ENCODE results near the gene CMTM3. TPM values are rescaled to one million over a fixed set of nuclear protein-coding genes. Genes with fewer than 3 reads are reported as not detected.
"Not testable (repeated sequence)": the region's sequence is repeated elsewhere in the genome, so short reads cannot be mapped to it uniquely, and the experiment has no call there.

CMTM3 gene
- total RNA-seq, 6 experiments from 2014 or later: 26.3 to 35.6 (median 28.0) TPM

DNA sequence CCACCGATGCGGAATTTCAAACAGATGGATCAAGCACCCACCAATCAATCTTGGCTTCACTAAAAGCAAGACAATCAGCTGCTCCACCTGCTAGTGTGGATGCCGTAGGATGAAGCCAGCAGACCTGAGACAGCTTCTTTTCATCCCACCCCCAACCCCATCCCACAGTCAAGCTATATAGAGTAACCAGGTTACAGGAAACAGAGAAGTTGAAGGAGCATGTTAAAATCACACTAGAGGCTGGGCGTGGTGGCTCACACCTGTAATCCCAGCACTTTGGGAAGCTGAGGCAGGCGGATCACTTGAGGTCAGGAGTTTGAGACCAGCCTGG lies 54.3 kb downstream of the CMTM3 start:
- no peaks in the 10 kb centered on the region for H3K36me3 Mint-ChIP-seq (ENCODE audit: low read depth)
- H3K27ac Mint-ChIP-seq: no peak overlapping the region; the same call in 1 of the 2 replicates
- no peak for DNase-seq
- H3K4me3 Mint-ChIP-seq: no peak overlapping the region
- H3K9me3 Mint-ChIP-seq: no peaks in the 10 kb centered on the region
- TF ChIP-seq, protein P1, sequence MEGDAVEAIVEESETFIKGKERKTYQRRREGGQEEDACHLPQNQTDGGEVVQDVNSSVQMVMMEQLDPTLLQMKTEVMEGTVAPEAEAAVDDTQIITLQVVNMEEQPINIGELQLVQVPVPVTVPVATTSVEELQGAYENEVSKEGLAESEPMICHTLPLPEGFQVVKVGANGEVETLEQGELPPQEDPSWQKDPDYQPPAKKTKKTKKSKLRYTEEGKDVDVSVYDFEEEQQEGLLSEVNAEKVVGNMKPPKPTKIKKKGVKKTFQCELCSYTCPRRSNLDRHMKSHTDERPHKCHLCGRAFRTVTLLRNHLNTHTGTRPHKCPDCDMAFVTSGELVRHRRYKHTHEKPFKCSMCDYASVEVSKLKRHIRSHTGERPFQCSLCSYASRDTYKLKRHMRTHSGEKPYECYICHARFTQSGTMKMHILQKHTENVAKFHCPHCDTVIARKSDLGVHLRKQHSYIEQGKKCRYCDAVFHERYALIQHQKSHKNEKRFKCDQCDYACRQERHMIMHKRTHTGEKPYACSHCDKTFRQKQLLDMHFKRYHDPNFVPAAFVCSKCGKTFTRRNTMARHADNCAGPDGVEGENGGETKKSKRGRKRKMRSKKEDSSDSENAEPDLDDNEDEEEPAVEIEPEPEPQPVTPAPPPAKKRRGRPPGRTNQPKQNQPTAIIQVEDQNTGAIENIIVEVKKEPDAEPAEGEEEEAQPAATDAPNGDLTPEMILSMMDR (IDR thresholded peaks at IDR 0.05): no peak
- peaks cover 60% of the 10 kb centered on the region for H3K4me1 Mint-ChIP-seq (ENCODE audit: low read depth)
- H3K27me3 Mint-ChIP-seq (ENCODE audit: insufficient read depth): no peaks in the 10 kb centered on the region; the same call in none of the 2 replicates

DNA sequence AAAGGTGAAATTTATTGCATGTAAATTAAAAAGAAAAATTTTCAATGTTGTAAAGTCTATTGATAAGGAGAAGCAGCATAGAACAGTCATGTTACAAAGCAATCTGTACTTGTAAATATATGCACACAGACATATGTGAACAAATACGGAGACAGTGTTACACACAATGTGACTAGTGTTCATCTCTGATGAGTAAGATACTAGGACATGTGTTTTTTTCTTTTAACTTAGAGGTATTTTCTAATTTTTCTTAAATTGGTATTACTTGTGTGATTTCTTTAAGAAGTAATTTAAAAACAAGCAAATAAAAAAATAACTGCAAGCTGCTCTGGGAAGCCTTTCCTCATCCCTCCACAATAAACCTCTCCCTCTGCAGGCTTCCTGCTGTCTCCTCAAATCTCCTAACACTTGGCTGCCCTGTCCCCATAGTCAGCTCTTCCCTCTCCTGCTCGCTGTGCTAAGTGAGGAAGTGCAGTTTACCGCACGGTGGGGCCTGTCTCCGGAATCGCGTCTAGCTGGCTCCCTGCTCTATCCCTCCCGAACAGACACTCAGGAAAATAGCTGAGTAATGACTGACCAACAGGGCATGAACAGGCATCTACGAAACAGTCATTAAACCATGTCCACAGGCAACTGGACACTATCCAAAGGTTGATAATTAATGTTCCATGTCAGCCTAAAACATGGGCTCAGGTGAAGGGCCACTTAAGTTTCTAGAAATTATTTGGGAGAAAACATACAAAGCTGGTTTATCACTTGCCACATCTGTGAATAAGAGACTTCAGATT lies 56.1 kb downstream of the CMTM3 start:
- TF ChIP-seq, protein P1 (IDR thresholded peaks at IDR 0.05): peak; percentile 50
- no peaks in the 10 kb centered on the region; the same call in none of the 2 replicates for H3K27me3 Mint-ChIP-seq (ENCODE audit: insufficient read depth)
- DNase-seq: peak; percentile 91
- H3K36me3 Mint-ChIP-seq (ENCODE audit: low read depth): no peaks in the 10 kb centered on the region
- no peaks in the 10 kb centered on the region for H3K9me3 Mint-ChIP-seq
- peak overlapping the region; percentile 94 for H3K27ac Mint-ChIP-seq
- H3K4me1 Mint-ChIP-seq (ENCODE audit: low read depth): peaks cover 60% of the 10 kb centered on the region
- peak overlapping the region; percentile 71 for H3K4me3 Mint-ChIP-seq

DNA sequence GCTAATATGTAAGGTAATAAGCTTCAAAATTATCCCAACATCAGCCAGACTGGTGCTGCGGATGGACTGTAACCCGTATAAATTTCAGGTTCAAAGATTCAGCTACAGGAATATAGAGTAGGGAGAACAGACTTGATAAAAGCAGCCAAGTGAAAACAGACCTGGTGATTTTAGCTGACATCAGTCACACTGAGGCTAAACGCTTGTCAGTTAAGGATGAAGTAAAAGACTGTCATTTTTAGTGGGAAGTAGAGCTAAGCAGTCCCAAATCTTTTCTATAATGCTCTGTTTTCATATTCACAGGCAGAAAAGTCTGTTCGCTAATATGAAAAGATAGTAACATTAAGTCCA lies 56.7 kb downstream of the CMTM3 start:
- Mint-ChIP-seq H3K4me3 (peak overlapping the region; percentile 71; the same call in 1 of the 2 replicates), H3K27ac (peak overlapping the region; percentile 94), H3K9me3 (no peaks in the 10 kb centered on the region)

DNA sequence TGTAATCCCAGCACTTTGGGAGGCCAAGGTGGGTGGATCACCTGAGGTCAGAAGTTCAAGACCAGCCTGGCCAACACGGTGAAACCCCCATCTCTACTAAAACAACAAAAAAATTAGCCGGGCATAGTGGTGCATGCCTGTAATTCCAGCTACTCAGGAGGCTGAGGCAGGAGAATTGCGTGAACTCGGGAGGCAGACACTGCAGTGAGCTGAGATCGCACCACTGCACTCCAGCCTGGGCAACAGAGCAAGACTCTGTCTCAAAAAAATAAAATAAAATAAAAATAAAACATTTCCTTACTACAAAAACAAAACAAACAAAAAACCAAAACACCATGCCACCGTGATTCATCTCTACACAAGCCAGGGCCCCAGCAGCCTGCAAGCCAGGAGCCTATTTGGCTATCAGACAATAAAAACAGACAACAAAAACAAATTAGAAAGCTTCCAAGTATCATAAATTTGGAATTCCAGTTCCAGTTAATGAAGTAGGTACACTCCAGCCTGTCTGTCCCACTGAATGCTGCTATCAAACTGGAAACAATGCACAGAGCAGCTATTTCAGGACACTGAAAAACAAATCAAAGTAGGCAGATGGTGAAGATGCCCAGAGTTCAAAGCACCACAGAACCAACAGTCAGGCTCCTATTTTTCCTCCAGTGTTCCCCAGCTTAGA lies 57.3 kb downstream of the CMTM3 start:
- not testable (repeated sequence) for H3K9me3 Mint-ChIP-seq; H3K36me3 Mint-ChIP-seq (ENCODE audit: low read depth); H3K27me3 Mint-ChIP-seq (ENCODE audit: insufficient read depth)
- Mint-ChIP-seq H3K27ac (peak overlapping the region; percentile 94), H3K4me1 (ENCODE audit: low read depth) (peaks cover 50% of the 10 kb centered on the region), H3K4me3 (peak overlapping the region; percentile 12)
- DNase-seq: peak; percentile 43

More for the DNA sequence above, 56.7 kb downstream of the CMTM3 start:
- H3K36me3 Mint-ChIP-seq (ENCODE audit: low read depth): no peaks in the 10 kb centered on the region
- peaks cover 57% of the 10 kb centered on the region for H3K4me1 Mint-ChIP-seq (ENCODE audit: low read depth)
- TF ChIP-seq, protein P1 (IDR thresholded peaks at IDR 0.05): no peak
- H3K27me3 Mint-ChIP-seq (ENCODE audit: insufficient read depth): no peaks in the 10 kb centered on the region; the same call in none of the 2 replicates
- no peak for DNase-seq

DNA sequence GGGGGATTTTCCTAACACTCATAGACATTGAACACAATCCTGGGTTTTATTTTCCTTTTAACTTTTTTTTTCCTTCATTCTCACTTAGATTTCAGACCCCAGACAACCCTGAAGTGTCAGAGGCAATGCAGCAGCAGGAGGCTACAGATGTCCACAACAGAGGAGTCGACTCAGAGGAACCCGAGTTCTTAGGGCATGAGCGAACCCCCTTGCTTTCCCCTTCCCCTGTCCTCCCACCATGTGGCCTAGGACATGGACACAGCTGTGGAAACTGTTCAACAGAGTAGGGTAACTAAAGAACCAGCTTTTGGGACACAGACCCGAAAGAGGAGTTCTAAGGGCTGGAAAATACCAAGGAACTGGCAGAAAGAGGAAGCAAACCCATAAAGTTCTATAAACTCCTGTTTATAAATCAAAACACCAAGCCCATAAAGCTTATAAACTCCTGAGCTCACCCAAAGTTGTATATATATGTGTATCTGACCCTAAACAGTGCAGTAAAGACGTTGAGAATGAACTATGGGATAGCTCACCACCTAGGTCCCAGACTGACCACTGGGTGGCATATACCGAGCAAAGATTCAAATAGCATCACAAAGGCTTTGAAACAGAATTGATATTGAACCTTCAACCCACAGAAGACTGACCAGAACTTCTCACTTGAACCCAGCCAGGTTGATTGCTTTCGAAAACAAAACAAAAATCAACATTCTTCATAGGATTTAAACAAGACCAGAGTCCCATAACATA lies 58.1 kb downstream of the CMTM3 start:
- H3K9me3 Mint-ChIP-seq: no peaks in the 10 kb centered on the region
- TF ChIP-seq, protein P1 (IDR thresholded peaks at IDR 0.05): peak; percentile 75
- H3K4me1 Mint-ChIP-seq (ENCODE audit: low read depth): peaks cover 48% of the 10 kb centered on the region
- peak overlapping the region; percentile 94 for H3K27ac Mint-ChIP-seq
- no peaks in the 10 kb centered on the region; the same call in none of the 2 replicates for H3K27me3 Mint-ChIP-seq (ENCODE audit: insufficient read depth)
- no peaks in the 10 kb centered on the region for H3K36me3 Mint-ChIP-seq (ENCODE audit: low read depth)
- DNase-seq: peak; percentile 30
- H3K4me3 Mint-ChIP-seq: peak overlapping the region; percentile 5; the same call in 1 of the 2 replicates

Other genes with a start within 250 kb of the CMTM3 start
- not detected for gene CDH5, start 238.0 kb upstream of the CMTM3 start, total RNA-seq (2021; fragmentation: NEBNext Ultra II Directional; extraction: Animal tissue kit (Norgen Biotek cat#: 25700))
- not detected for gene BEAN1, start 177.4 kb upstream of the CMTM3 start, total RNA-seq (2021; fragmentation: NEBNext Ultra II Directional; extraction: Animal tissue kit (Norgen Biotek cat#: 25700))
- gene TK2, start 54.6 kb upstream of the CMTM3 start, total RNA-seq (2021; fragmentation: NEBNext Ultra II Directional; extraction: Animal tissue kit (Norgen Biotek cat#: 25700)): 10 to 100 TPM; 29.1 to 43.8 (median 32.6) TPM
- gene CKLF, start 52.1 kb upstream of the CMTM3 start, total RNA-seq (2021; fragmentation: NEBNext Ultra II Directional; extraction: Animal tissue kit (Norgen Biotek cat#: 25700)): 10 to 100 TPM; 44.7 to 61.4 (median 56.8) TPM
- 1 to 10 TPM; 4.2 to 5.5 (median 4.9) TPM for gene CMTM1, start 38.3 kb upstream of the CMTM3 start, total RNA-seq (2021; fragmentation: NEBNext Ultra II Directional; extraction: Animal tissue kit (Norgen Biotek cat#: 25700))
- gene CMTM2, start 25.2 kb upstream of the CMTM3 start, total RNA-seq (2021; fragmentation: NEBNext Ultra II Directional; extraction: Animal tissue kit (Norgen Biotek cat#: 25700)): not detected
- gene CMTM4, start 92.0 kb downstream of the CMTM3 start, total RNA-seq (2021; fragmentation: NEBNext Ultra II Directional; extraction: Animal tissue kit (Norgen Biotek cat#: 25700)): 10 to 100 TPM; 14.2 to 22.0 (median 18.8) TPM
- gene DYNC1LI2, start 146.9 kb downstream of the CMTM3 start, total RNA-seq (2021; fragmentation: NEBNext Ultra II Directional; extraction: Animal tissue kit (Norgen Biotek cat#: 25700)): 100 to 1,000 TPM in 3 of 6 experiments, 10 to 100 TPM in 3; 84.7 to 103 (median 99.7) TPM
- not detected for gene TERB1, start 196.9 kb downstream of the CMTM3 start, total RNA-seq (2021; fragmentation: NEBNext Ultra II Directional; extraction: Animal tissue kit (Norgen Biotek cat#: 25700))
- gene NAE1, start 226.3 kb downstream of the CMTM3 start, total RNA-seq (2021; fragmentation: NEBNext Ultra II Directional; extraction: Animal tissue kit (Norgen Biotek cat#: 25700)): 10 to 100 TPM; 47.3 to 57.5 (median 53.8) TPM
- gene CA7, start 239.7 kb downstream of the CMTM3 start, total RNA-seq (2021; fragmentation: NEBNext Ultra II Directional; extraction: Animal tissue kit (Norgen Biotek cat#: 25700)): not detected

Measured in HFFc6 (cell line).